CD14-positive monocyte (primary cell): Measurements from ENCODE around the gene SLC17A3. TPM values are rescaled to one million over a fixed set of nuclear protein-coding genes. Genes with fewer than 3 reads are reported as not detected.

ENCODE experiments used
- DNase-seq, 3 donors: peaks; one replicate each; pipeline ENCODE4 v3.0.0-alpha.2; 2011 to 2022
- H2AFZ ChIP-seq: 2 replicates; pipeline ENCODE4 v1.6.0; 2012; ENCODE audit warnings: mild to moderate bottlenecking, low read depth, low read length, inconsistent platforms; ENCODE audit not compliant: insufficient read depth, poor library complexity, severe bottlenecking
- H3K27ac ChIP-seq, 2 donors: 1 replicate in 1 of 2; 2 replicates in 1 of 2; pipeline ENCODE4 v1.5.1; 2012 to 2013; ENCODE audit warnings: low read length in 2 of 2, control low read depth in 1 of 2, inconsistent platforms in 1 of 2, low read depth in 1 of 2, mild to moderate bottlenecking in 1 of 2
- H3K27me3 ChIP-seq, 2 donors: one replicate each; pipeline versions ENCODE4 v1.6.0 to v1.6.1; 2011 to 2013; ENCODE audit warnings: low read length in 2 of 2; ENCODE audit not compliant: control insufficient read depth in 2 of 2, insufficient read depth in 2 of 2
- H3K36me3 ChIP-seq, 2 donors: replicated peaks in 1 of 2; 1 replicate in 1 of 2; 2 replicates in 1 of 2; pipeline versions ENCODE4 v1.5.1 to v1.6.1; 2012 to 2013; ENCODE audit warnings: low read length in 2 of 2, control low read depth in 1 of 2, inconsistent platforms in 1 of 2, mild to moderate bottlenecking in 1 of 2; ENCODE audit not compliant: insufficient read depth in 2 of 2, control insufficient read depth in 1 of 2
- H3K4me1 ChIP-seq, 2 donors: 1 replicate in 1 of 2; 2 replicates in 1 of 2; pipeline versions ENCODE4 v1.5.1 to v1.6.1; 2012 to 2013; ENCODE audit warnings: low read length in 2 of 2, control low read depth in 1 of 2, inconsistent platforms in 1 of 2, mild to moderate bottlenecking in 1 of 2, moderate library complexity in 1 of 2; ENCODE audit not compliant: insufficient read depth in 2 of 2, control insufficient read depth in 1 of 2
- H3K4me2 ChIP-seq: replicated peaks from 2 replicates; pipeline ENCODE3; 2012; ENCODE audit warnings: low read length, moderate library complexity, mild to moderate bottlenecking; ENCODE audit not compliant: poor library complexity, severe bottlenecking; ENCODE audit errors: extremely low read depth
- H3K4me3 ChIP-seq, 3 experiments: fragments of 200-600 bp in 1 of 3; sonication (generic) in 1 of 3; replicated peaks in 1 of 3; 1 replicate in 2 of 3; 2 replicates in 1 of 3; pipeline ENCODE4 v1.5.1; 2011 to 2013; ENCODE audit warnings: low read length in 3 of 3, mild to moderate bottlenecking in 3 of 3, control low read depth in 2 of 3, low read depth in 2 of 3, inconsistent platforms in 1 of 3, moderate library complexity in 1 of 3
- H3K79me2 ChIP-seq: 2 replicates; pipeline ENCODE4 v1.6.0; 2012; ENCODE audit warnings: mild to moderate bottlenecking, control low read depth, inconsistent platforms, low read length, moderate library complexity; ENCODE audit not compliant: insufficient read depth
- H3K9ac ChIP-seq: 2 replicates; pipeline ENCODE4 v1.6.0; 2017; ENCODE audit warnings: low read length, mild to moderate bottlenecking; ENCODE audit not compliant: insufficient read depth, poor library complexity, severe bottlenecking
- H3K9me3 ChIP-seq, 2 donors: replicated peaks in 1 of 2; 1 replicate in 1 of 2; 2 replicates in 1 of 2; pipeline versions ENCODE4 v1.5.1 to v1.6.1; 2012 to 2013; ENCODE audit warnings: low read length in 2 of 2, control low read depth in 1 of 2; ENCODE audit not compliant: control insufficient read depth in 1 of 2, insufficient read depth in 1 of 2
- H4K20me1 ChIP-seq: 2 replicates; pipeline ENCODE4 v1.6.0; 2012; ENCODE audit warnings: mild to moderate bottlenecking, low read length, control low read depth, moderate library complexity; ENCODE audit not compliant: insufficient read depth
- H3K27ac Mint-ChIP-seq, 7 donors: one replicate each; pipeline ENCODE4 v1.8.0; 2020; ENCODE audit warnings: mild to moderate bottlenecking in 7 of 7, mixed read lengths in 7 of 7, moderate library complexity in 6 of 7, inconsistent platforms in 2 of 7
- H3K27me3 Mint-ChIP-seq, 3 donors: one replicate each; pipeline ENCODE4 v1.8.0; 2021 to 2022; ENCODE audit warnings: low read depth in 3 of 3, mild to moderate bottlenecking in 3 of 3, mixed read lengths in 3 of 3, moderate library complexity in 3 of 3, inconsistent platforms in 1 of 3
- H3K36me3 Mint-ChIP-seq, 2 donors: one replicate each; pipeline ENCODE4 v1.8.0; 2020; ENCODE audit warnings: mixed read lengths in 2 of 2, inconsistent platforms in 1 of 2, mild to moderate bottlenecking in 1 of 2
- H3K4me1 Mint-ChIP-seq: one replicate; pipeline ENCODE4 v1.8.0; 2020; ENCODE audit warnings: mild to moderate bottlenecking, mixed read lengths
- H3K4me3 Mint-ChIP-seq, 2 donors: one replicate each; pipeline ENCODE4 v1.8.0; 2020; ENCODE audit warnings: mild to moderate bottlenecking in 2 of 2, mixed read lengths in 2 of 2, moderate library complexity in 1 of 2
- H3K9me3 Mint-ChIP-seq, 7 donors: one replicate each; pipeline ENCODE4 v1.8.0; 2020 to 2022; ENCODE audit warnings: mixed read lengths in 7 of 7, mild to moderate bottlenecking in 6 of 7, moderate library complexity in 6 of 7, inconsistent platforms in 2 of 7
- CTCF ChIP-seq: fragments of 200-600 bp; IDR thresholded peaks from one replicate; pipeline ENCODE4 v1.8.0; 2022; ENCODE audit warnings: antibody characterized with exemption, mild to moderate bottlenecking
- WGBS: methylation state at CpG from one replicate; pipeline ENCODE4 v1.1.5; 2013; ENCODE audit warnings: missing lambda C conversion rate; ENCODE audit not compliant: insufficient coverage; 5-methylcytosine and 5-hydroxymethylcytosine counted together
- intact Hi-C, 2 donors: fragments of 100-400 bp; cut with micrococcal nuclease; formaldehyde crosslinking; loops; one replicate each; pipeline versions ENCODE4 v1.15.0 to v1.15.1; 2023
- polyA plus RNA-seq, 3 donors: library from polyadenylated mRNA; depleted of rRNA in 1 of 3; unstranded in 2 of 3; stranded (reverse) in 1 of 3; fragments of 300-500 nt in 2 of 3; fragments of >200 nt in 1 of 3; fragmentation: Illumina TruSeq in 2 of 3; gene quantifications; 1 replicate in 2 of 3; 2 replicates in 1 of 3; pipeline ENCODE4 v1.2.3, GENCODE V29; 2012 to 2021

SLC17A3 gene
- polyA plus RNA-seq, 3 donors = not detected

DNA sequence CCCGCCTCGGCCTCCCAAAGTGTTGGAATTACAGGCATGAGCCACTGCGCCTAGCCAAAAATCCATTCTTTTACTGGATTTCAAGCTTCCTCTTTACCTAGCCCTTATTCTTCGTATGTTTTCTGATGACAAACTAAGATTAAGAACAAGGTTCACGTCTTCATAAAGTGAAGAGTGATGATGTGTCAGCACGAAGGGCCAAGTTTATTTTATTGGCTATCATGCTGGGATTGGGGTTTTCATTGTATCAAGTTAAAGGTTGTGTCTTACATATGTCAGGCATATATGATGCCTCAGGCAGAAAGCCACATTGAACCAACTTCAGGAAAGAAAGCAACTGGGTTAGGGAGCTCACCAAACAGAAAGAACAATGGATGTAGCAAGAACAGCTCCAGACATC is 19.7 kb upstream of the SLC17A3 start:
- Histone ChIP-seq H3K9ac (no peak overlapping the region), H4K20me1 (no peaks in the 10 kb centered on the region), H3K4me1 (peaks cover 4 to 5% of the 10 kb centered on the region in 2 donors), H3K27ac (no peak overlapping the region), H3K79me2 (no peaks in the 10 kb centered on the region), H3K4me2 (no peak overlapping the region), H3K36me3 (no peaks in the 10 kb centered on the region), H3K4me3 (no peak overlapping the region), H3K9me3 (no peaks in the 10 kb centered on the region), H3K27me3 (no peaks in the 10 kb centered on the region), H2AFZ (no peak overlapping the region)
- WGBS = 100% methylated on average over 3 of the region's 6 CpGs
- Mint-ChIP-seq H3K9me3 (no peaks in the 10 kb centered on the region), H3K27me3 (peaks cover 0 to 1% (median 0%) of the 10 kb centered on the region in 3 donors), H3K4me3 (no peak overlapping the region), H3K27ac (peak overlapping the region in 1 of 7 donors; percentile 41), H3K36me3 (no peaks in the 10 kb centered on the region), H3K4me1 (peaks cover 7% of the 10 kb centered on the region)
- no peak for DNase-seq
- TF ChIP-seq CTCF = no peak
- intact Hi-C loops = no loop called here

GRCh38 chr6:25892877-25893276 is 18.8 kb upstream of the SLC17A3 start:
- Histone ChIP-seq H3K36me3 (no peaks in the 10 kb centered on the region), H2AFZ (no peak overlapping the region), H4K20me1 (no peaks in the 10 kb centered on the region), H3K4me2 (no peak overlapping the region), H3K27ac (no peak overlapping the region), H3K9ac (no peak overlapping the region), H3K27me3 (no peaks in the 10 kb centered on the region), H3K4me3 (no peak overlapping the region), H3K79me2 (no peaks in the 10 kb centered on the region), H3K9me3 (no peaks in the 10 kb centered on the region), H3K4me1 (peaks cover 4 to 5% of the 10 kb centered on the region in 2 donors)
- Mint-ChIP-seq H3K9me3 (no peaks in the 10 kb centered on the region), H3K27ac (no peak overlapping the region), H3K4me3 (no peak overlapping the region), H3K36me3 (no peaks in the 10 kb centered on the region), H3K4me1 (peaks cover 7% of the 10 kb centered on the region), H3K27me3 (peaks cover 0 to 1% (median 0%) of the 10 kb centered on the region in 3 donors)
- intact Hi-C loops = no loop called here
- DNase-seq = no peak
- TF ChIP-seq CTCF = no peak
